PC-9 (cell line): ENCODE results near the gene TRIM9. TPM values are rescaled to one million over a fixed set of nuclear protein-coding genes. Genes with fewer than 3 reads are reported as not detected.

Experiments used
- BruUV-seq: library from RNA; stranded (reverse); fragments of 400-500 nt; replicated peaks from 2 replicates; lab custom pipeline; 2021; lab: Mats Ljungman, UMichigan
- CTCF ChIA-PET: fragments of 300-600 bp; sonication (Branson Sonifier 250); formaldehyde crosslinking; loops from one replicate; lab custom pipeline; 2022; ENCODE audit warnings: antibody characterized with exemption; lab: Charles Lee
- POLR2A ChIA-PET: fragments of 300-600 bp; sonication (Branson Sonifier 250); formaldehyde crosslinking; loops from one replicate; lab custom pipeline; 2022; ENCODE audit warnings: antibody characterized with exemption; ENCODE audit not compliant: unreplicated experiment; lab: Charles Lee
- DNase-seq, 2 experiments: peaks; one replicate each; pipeline versions ENCODE4 v3.0.0 to v3.0.0-alpha.2; 2015 to 2022; ENCODE audit warnings: mixed read lengths in 1 of 2
- H2AFZ ChIP-seq: fragments of 200-600 bp; sonication (generic); 2 replicates; pipeline ENCODE4 v1.8.1; 2017; ENCODE audit warnings: antibody characterized with exemption
- H3F3A ChIP-seq: fragments of 200-600 bp; sonication (generic); 2 replicates; pipeline ENCODE4 v1.8.1; 2017; ENCODE audit warnings: antibody characterized with exemption, mild to moderate bottlenecking, low read depth; ENCODE audit not compliant: insufficient read depth
- H3K27ac ChIP-seq: fragments of 200-600 bp; sonication (generic); 2 replicates; pipeline ENCODE4 v1.6.1; 2016; ENCODE audit warnings: mixed run types
- H3K27me3 ChIP-seq: fragments of 200-600 bp; sonication (generic); 2 replicates; pipeline ENCODE4 v1.6.1; 2016; ENCODE audit warnings: low read depth, mixed run types; ENCODE audit not compliant: insufficient read depth
- H3K36me3 ChIP-seq: fragments of 200-600 bp; sonication (generic); 2 replicates; pipeline ENCODE4 v1.6.1; 2016; ENCODE audit warnings: low read depth, mixed run types
- H3K4me1 ChIP-seq: fragments of 200-600 bp; sonication (generic); replicated peaks from 2 replicates; pipeline ENCODE4 v1.6.1; 2016; ENCODE audit warnings: mixed run types; ENCODE audit not compliant: insufficient read depth
- H3K4me2 ChIP-seq: fragments of 200-600 bp; sonication (generic); 2 replicates; pipeline ENCODE4 v1.6.1; 2017; ENCODE audit warnings: mixed run types
- H3K4me3 ChIP-seq: fragments of 200-600 bp; sonication (generic); 2 replicates; pipeline ENCODE4 v1.6.1; 2016; ENCODE audit warnings: mixed run types
- H3K79me2 ChIP-seq: fragments of 200-600 bp; sonication (generic); 2 replicates; pipeline ENCODE4 v1.6.1; 2017; ENCODE audit warnings: low read depth, mixed run types
- H3K9me2 ChIP-seq: fragments of 200-600 bp; sonication (generic); 2 replicates; pipeline ENCODE4 v1.8.1; 2017; ENCODE audit warnings: mild to moderate bottlenecking; ENCODE audit not compliant: insufficient read depth
- H3K9me3 ChIP-seq: fragments of 200-600 bp; sonication (generic); 2 replicates; pipeline ENCODE4 v1.8.1; 2016; ENCODE audit warnings: low read depth; ENCODE audit not compliant: insufficient read depth
- H4K20me1 ChIP-seq: fragments of 200-600 bp; sonication (generic); 2 replicates; pipeline ENCODE4 v1.8.1; 2017; ENCODE audit not compliant: insufficient read depth
- CTCF ChIP-seq: fragments of 200-600 bp; sonication (generic); conservative IDR thresholded peaks from 2 replicates; pipeline ENCODE4 v1.6.1; 2017; ENCODE audit warnings: mixed run types, antibody characterized with exemption, mild to moderate bottlenecking, moderate library complexity
- EZH2 ChIP-seq: fragments of 200-600 bp; sonication (generic); IDR thresholded peaks from 2 replicates; pipeline ENCODE4 v1.8.0; 2017; ENCODE audit warnings: antibody characterized with exemption, low read depth
- intact Hi-C: fragments of 100-400 bp; cut with micrococcal nuclease; formaldehyde crosslinking; loops from one replicate; pipeline ENCODE4 v1.10.0; 2022; ENCODE audit not compliant: unreplicated experiment
- total RNA-seq: library from RNA; stranded (reverse); gene quantifications from 2 replicates; pipeline ENCODE4 v1.2.3, GENCODE V29; 2021

TRIM9 gene
- total RNA-seq, 1 experiment from 2014 or later: 2.1 TPM

GRCh38 chr14:51129130-51129529 is 34.2 kb upstream of the TRIM9 start:
- DNase-seq: no peak
- no peaks in the 10 kb centered on the region for H4K20me1 ChIP-seq
- no peaks in the 10 kb centered on the region for H3K9me3 ChIP-seq
- TF ChIP-seq CTCF (no peak), EZH2 (no peak)
- peaks cover 12% of the 10 kb centered on the region for H3K4me1 ChIP-seq
- CTCF ChIA-PET: no interaction called here
- no peak overlapping the region for H3K4me2 ChIP-seq
- no peaks in the 10 kb centered on the region for H3K27me3 ChIP-seq
- intact Hi-C loops: no loop called here
- no peak overlapping the region for H2AFZ ChIP-seq
- POLR2A ChIA-PET: no interaction called here
- no peak overlapping the region for H3K4me3 ChIP-seq
- no peaks in the 10 kb centered on the region for H3K9me2 ChIP-seq
- no peaks in the 10 kb centered on the region for H3K79me2 ChIP-seq
- no peaks in the 10 kb centered on the region for H3F3A ChIP-seq
- no peak overlapping the region for H3K27ac ChIP-seq
- no TSS peak for BruUV-seq
- H3K36me3 ChIP-seq: no peaks in the 10 kb centered on the region

- Histone ChIP-seq H3K27me3 (no peaks in the 10 kb centered on the region), H3K79me2 (no peaks in the 10 kb centered on the region), H3K9me2 (no peaks in the 10 kb centered on the region), H3K9me3 (no peaks in the 10 kb centered on the region), H3K27ac (no peak overlapping the region), H3F3A (no peaks in the 10 kb centered on the region), H3K4me1 (no peaks in the 10 kb centered on the region), H2AFZ (no peak overlapping the region), H3K4me2 (no peak overlapping the region), H3K4me3 (no peak overlapping the region), H3K36me3 (no peaks in the 10 kb centered on the region), H4K20me1 (no peaks in the 10 kb centered on the region; the same call in 1 of the 2 replicates)
- intact Hi-C loops: no loop called here
- DNase-seq: no peak
- CTCF ChIA-PET: no interaction called here
- POLR2A ChIA-PET: no interaction called here
- no TSS peak for BruUV-seq
- no peak for TF ChIP-seq CTCF
- TF ChIP-seq EZH2: no peak
Measured at GRCh38 chr14:51124029-51124428, 29.1 kb upstream of the TRIM9 start.

GRCh38 chr14:51121096-51121495 is 26.2 kb upstream of the TRIM9 start:
- intact Hi-C loops: no loop called here
- BruUV-seq: no TSS peak
- Histone ChIP-seq H3F3A (no peaks in the 10 kb centered on the region), H3K27ac (no peak overlapping the region), H3K4me1 (no peaks in the 10 kb centered on the region), H4K20me1 (no peaks in the 10 kb centered on the region; the same call in 1 of the 2 replicates), H3K4me3 (no peak overlapping the region), H3K27me3 (no peaks in the 10 kb centered on the region), H3K36me3 (no peaks in the 10 kb centered on the region), H2AFZ (no peak overlapping the region), H3K79me2 (no peaks in the 10 kb centered on the region), H3K9me2 (no peaks in the 10 kb centered on the region), H3K4me2 (no peak overlapping the region), H3K9me3 (no peaks in the 10 kb centered on the region)
- ChIA-PET CTCF (no interaction called here), POLR2A (no interaction called here)
- DNase-seq: no peak
- TF ChIP-seq EZH2 (no peak), CTCF (no peak)
